HepG2 (cell line): ENCODE results near the gene RICTOR. TPM values are rescaled to one million over a fixed set of nuclear protein-coding genes. Genes with fewer than 3 reads are reported as not detected.

Source experiments
- HIVEP1 ChIP-seq: sonication (generic); formaldehyde crosslinking; IDR thresholded peaks from 2 replicates; pipeline ENCODE4 v1.4.0; 2020; ENCODE audit warnings: mild to moderate bottlenecking, missing genetic modification reagents
- MAF1 ChIP-seq: sonication (generic); formaldehyde crosslinking; IDR thresholded peaks from 2 replicates; pipeline ENCODE4 v1.5.0; 2020; ENCODE audit warnings: missing genetic modification reagents, borderline replicate concordance
- PAX8 ChIP-seq: sonication (generic); formaldehyde crosslinking; IDR thresholded peaks from 2 replicates; pipeline ENCODE4 v1.8.0; 2022; ENCODE audit warnings: mild to moderate bottlenecking, missing genetic modification reagents, borderline replicate concordance
- POLR2AphosphoS2 ChIP-seq: IDR thresholded peaks from 2 replicates; pipeline ENCODE4 v1.6.1; 2011; ENCODE audit warnings: low read depth, low read length, improper control_type of control experiment
- POLR2AphosphoS5 ChIP-seq: IDR thresholded peaks from 2 replicates; pipeline ENCODE4 v1.6.1; 2012; ENCODE audit warnings: low read depth, low read length
- ZBTB8A ChIP-seq: sonication (generic); formaldehyde crosslinking; IDR thresholded peaks from 2 replicates; pipeline ENCODE4 v1.4.0; 2020; ENCODE audit warnings: mild to moderate bottlenecking, low read depth, missing genetic modification reagents, borderline replicate concordance
- ZFP36 ChIP-seq: fragments of 150-350 bp; IDR thresholded peaks from 2 replicates; pipeline ENCODE4 v1.6.1; 2018; ENCODE audit warnings: borderline replicate concordance, low read length, low read depth; ENCODE audit not compliant: partially characterized antibody
- ZNF496 ChIP-seq: sonication (generic); formaldehyde crosslinking; IDR thresholded peaks from 2 replicates; pipeline ENCODE4 v1.8.1; 2023; ENCODE audit warnings: mild to moderate bottlenecking, moderate library complexity, missing genetic modification reagents; ENCODE audit not compliant: insufficient replicate concordance
- polyA plus RNA-seq, 8 experiments: library from polyadenylated mRNA; depleted of rRNA in 3 of 8; stranded (reverse) in 7 of 8; unstranded in 1 of 8; fragments of >200 nt; fragmentation: Illumina TruSeq in 4 of 8; extraction: Trizol in 4 of 8; gene quantifications; 2 replicates each; pipeline versions ENCODE4 v1.2.1 to v1.2.3, GENCODE V29; 2011 to 2016; ENCODE audit warnings: low read depth in 4 of 8, missing spikeins in 1 of 8, mixed read lengths in 1 of 8; ENCODE audit not compliant: insufficient read depth in 1 of 8
- total RNA-seq, 5 experiments: library from RNA; depleted of rRNA; stranded (reverse); fragments of >200 nt; fragmentation: Illumina TruSeq; extraction: Trizol; gene quantifications; 2 replicates each; pipeline ENCODE4 v1.2.3, GENCODE V29; 2016; ENCODE audit warnings: low read depth in 1 of 5
- TF ChIP-seq, protein P1 (sequence below): sonication (generic); formaldehyde crosslinking; IDR thresholded peaks from 2 replicates; pipeline ENCODE4 v1.4.0; 2020; ENCODE audit warnings: mild to moderate bottlenecking, missing genetic modification reagents
- TF ChIP-seq, protein P2 (sequence below): IDR thresholded peaks from 2 replicates; pipeline ENCODE4 v1.6.1; 2016; ENCODE audit warnings: low read depth, control low read depth
- TF ChIP-seq, protein P3 (sequence below): sonication (generic); formaldehyde crosslinking; IDR thresholded peaks from 2 replicates; pipeline ENCODE4 v1.4.0; 2020; ENCODE audit warnings: missing genetic modification reagents, borderline replicate concordance
- TF ChIP-seq, protein P4 (sequence below): sonication (generic); IDR thresholded peaks from 2 replicates; pipeline ENCODE4 v1.6.1; 2016; ENCODE audit warnings: low read depth, borderline replicate concordance
- TF ChIP-seq, protein P5 (sequence below): sonication (generic); formaldehyde crosslinking; IDR thresholded peaks from 2 replicates; pipeline ENCODE4 v1.5.0; 2020; ENCODE audit warnings: missing genetic modification reagents

The RICTOR gene
- total and polyA plus RNA-seq, 2 of the 13 experiments (the other 11 are each of a cell fraction or from before 2014, with no cell fraction given), result 10.7 to 15.4 TPM

DNA sequence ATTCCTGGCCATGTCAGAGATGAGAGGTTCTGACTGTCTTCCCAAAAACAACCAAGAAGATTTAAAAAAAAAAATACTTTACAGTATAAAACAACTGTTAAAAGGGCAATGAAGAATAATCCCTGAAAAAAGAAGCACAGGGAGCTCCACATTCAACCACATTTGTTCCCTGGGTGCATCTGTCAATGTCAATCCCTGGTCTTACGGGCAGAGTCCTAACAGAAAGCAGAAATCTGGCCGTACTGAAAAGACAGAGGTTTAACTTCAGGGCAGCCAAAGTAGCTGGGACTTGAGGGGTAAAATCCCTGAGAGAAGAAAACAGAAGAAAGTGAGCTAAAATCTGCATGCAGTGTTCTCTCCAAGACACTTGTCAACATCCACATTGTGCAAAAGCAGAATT lies 76.6 kb downstream of the RICTOR start (continued):
- TF ChIP-seq, protein P1, sequence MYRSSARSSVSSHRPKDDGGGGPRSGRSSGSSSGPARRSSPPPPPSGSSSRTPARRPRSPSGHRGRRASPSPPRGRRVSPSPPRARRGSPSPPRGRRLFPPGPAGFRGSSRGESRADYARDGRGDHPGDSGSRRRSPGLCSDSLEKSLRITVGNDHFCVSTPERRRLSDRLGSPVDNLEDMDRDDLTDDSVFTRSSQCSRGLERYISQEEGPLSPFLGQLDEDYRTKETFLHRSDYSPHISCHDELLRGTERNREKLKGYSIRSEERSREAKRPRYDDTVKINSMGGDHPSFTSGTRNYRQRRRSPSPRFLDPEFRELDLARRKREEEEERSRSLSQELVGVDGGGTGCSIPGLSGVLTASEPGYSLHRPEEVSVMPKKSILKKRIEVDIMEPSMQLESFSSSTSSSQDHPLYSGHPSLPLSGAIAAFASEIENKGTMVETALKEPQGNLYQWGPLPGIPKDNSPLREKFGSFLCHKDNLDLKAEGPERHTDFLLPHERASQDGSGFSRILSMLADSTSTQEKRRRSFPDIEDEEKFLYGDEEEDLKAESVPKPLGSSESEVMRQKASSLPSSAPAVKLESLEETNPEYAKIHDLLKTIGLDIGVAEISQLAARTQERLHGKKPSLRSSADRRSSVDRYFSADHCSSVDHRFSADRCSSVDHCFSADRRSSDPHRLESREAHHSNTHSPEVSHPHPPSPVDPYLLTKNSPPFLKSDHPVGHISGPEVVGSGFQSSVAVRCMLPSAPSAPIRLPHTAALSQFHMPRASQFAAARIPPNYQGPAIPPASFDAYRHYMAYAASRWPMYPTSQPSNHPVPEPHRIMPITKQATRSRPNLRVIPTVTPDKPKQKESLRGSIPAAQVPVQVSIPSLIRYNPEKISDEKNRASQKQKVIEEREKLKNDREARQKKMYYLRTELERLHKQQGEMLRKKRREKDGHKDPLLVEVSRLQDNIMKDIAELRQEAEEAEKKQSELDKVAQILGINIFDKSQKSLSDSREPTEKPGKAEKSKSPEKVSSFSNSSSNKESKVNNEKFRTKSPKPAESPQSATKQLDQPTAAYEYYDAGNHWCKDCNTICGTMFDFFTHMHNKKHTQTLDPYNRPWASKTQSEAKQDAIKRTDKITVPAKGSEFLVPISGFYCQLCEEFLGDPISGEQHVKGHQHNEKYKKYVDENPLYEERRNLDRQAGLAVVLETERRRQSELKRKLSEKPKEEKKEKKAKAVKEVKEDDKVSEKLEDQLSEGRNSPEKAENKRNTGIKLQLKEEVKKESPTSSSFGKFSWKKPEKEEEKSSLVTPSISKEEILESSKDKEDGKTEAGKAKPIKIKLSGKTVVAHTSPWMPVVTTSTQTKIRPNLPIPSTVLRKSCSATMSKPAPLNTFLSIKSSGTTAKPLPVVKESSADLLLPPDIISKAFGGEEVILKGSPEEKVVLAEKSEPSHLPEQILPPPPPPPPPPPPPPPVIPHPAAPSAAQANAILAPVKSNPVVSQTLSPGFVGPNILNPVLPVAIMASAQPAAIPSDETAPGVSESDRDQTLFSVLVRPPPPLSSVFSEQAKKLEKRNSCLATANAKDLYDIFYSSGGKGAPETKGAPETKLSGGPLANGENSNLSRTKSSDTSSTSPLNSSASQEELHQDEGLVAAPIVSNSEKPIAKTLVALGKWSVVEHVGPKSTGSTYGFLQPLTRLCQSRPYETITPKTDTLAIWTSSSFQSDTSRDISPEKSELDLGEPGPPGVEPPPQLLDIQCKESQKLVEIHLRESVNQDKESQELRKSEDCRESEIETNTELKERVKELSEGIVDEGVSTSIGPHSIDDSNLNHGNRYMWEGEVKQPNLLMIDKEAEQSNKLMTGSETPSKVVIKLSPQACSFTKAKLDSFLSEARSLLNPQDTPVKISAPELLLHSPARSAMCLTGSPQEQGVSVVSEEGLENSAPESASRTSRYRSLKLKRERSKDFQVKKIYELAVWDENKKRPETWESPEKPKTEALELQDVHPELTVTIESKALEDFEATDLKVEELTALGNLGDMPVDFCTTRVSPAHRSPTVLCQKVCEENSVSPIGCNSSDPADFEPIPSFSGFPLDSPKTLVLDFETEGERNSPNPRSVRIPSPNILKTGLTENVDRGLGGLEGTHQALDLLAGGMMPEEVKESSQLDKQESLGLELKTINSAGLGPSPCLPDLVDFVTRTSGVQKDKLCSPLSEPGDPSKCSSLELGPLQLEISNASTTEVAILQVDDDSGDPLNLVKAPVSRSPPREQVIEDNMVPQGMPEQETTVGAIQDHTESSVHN (CRISPR knock-in tag), result no peak
- no peak for TF ChIP-seq HIVEP1
- TF ChIP-seq, protein P2, sequence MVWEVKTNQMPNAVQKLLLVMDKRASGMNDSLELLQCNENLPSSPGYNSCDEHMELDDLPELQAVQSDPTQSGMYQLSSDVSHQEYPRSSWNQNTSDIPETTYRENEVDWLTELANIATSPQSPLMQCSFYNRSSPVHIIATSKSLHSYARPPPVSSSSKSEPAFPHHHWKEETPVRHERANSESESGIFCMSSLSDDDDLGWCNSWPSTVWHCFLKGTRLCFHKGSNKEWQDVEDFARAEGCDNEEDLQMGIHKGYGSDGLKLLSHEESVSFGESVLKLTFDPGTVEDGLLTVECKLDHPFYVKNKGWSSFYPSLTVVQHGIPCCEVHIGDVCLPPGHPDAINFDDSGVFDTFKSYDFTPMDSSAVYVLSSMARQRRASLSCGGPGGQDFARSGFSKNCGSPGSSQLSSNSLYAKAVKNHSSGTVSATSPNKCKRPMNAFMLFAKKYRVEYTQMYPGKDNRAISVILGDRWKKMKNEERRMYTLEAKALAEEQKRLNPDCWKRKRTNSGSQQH (CRISPR knock-in tag), result no peak
- TF ChIP-seq ZFP36, result no peak
- TF ChIP-seq, protein P3, sequence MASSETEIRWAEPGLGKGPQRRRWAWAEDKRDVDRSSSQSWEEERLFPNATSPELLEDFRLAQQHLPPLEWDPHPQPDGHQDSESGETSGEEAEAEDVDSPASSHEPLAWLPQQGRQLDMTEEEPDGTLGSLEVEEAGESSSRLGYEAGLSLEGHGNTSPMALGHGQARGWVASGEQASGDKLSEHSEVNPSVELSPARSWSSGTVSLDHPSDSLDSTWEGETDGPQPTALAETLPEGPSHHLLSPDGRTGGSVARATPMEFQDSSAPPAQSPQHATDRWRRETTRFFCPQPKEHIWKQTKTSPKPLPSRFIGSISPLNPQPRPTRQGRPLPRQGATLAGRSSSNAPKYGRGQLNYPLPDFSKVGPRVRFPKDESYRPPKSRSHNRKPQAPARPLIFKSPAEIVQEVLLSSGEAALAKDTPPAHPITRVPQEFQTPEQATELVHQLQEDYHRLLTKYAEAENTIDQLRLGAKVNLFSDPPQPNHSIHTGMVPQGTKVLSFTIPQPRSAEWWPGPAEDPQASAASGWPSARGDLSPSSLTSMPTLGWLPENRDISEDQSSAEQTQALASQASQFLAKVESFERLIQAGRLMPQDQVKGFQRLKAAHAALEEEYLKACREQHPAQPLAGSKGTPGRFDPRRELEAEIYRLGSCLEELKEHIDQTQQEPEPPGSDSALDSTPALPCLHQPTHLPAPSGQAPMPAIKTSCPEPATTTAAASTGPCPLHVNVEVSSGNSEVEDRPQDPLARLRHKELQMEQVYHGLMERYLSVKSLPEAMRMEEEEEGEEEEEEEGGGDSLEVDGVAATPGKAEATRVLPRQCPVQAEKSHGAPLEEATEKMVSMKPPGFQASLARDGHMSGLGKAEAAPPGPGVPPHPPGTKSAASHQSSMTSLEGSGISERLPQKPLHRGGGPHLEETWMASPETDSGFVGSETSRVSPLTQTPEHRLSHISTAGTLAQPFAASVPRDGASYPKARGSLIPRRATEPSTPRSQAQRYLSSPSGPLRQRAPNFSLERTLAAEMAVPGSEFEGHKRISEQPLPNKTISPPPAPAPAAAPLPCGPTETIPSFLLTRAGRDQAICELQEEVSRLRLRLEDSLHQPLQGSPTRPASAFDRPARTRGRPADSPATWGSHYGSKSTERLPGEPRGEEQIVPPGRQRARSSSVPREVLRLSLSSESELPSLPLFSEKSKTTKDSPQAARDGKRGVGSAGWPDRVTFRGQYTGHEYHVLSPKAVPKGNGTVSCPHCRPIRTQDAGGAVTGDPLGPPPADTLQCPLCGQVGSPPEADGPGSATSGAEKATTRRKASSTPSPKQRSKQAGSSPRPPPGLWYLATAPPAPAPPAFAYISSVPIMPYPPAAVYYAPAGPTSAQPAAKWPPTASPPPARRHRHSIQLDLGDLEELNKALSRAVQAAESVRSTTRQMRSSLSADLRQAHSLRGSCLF (CRISPR knock-in tag), result no peak
- TF ChIP-seq, protein P4, sequence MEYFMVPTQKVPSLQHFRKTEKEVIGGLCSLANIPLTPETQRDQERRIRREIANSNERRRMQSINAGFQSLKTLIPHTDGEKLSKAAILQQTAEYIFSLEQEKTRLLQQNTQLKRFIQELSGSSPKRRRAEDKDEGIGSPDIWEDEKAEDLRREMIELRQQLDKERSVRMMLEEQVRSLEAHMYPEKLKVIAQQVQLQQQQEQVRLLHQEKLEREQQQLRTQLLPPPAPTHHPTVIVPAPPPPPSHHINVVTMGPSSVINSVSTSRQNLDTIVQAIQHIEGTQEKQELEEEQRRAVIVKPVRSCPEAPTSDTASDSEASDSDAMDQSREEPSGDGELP, result no peak
- no peak for TF ChIP-seq PAX8 (CRISPR knock-in tag)
- no peak for TF ChIP-seq ZNF496
- TF ChIP-seq, protein P5, sequence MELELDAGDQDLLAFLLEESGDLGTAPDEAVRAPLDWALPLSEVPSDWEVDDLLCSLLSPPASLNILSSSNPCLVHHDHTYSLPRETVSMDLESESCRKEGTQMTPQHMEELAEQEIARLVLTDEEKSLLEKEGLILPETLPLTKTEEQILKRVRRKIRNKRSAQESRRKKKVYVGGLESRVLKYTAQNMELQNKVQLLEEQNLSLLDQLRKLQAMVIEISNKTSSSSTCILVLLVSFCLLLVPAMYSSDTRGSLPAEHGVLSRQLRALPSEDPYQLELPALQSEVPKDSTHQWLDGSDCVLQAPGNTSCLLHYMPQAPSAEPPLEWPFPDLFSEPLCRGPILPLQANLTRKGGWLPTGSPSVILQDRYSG, result no peak
- TF ChIP-seq ZBTB8A, result no peak
- TF ChIP-seq POLR2AphosphoS5, result no peak
- no peak for TF ChIP-seq POLR2AphosphoS2
- no peak for TF ChIP-seq MAF1
